ENCODE results near the gene KIF5B. TPM values are rescaled to one million over a fixed set of nuclear protein-coding genes. Genes with fewer than 3 reads are reported as not detected.
"Not testable (repeated sequence)": the region's sequence is repeated elsewhere in the genome, so short reads cannot be mapped to it uniquely, and the experiment has no call there.

Gene KIF5B
- total RNA-seq, 4 donors from 2014 or later: 118 to 162 (median 144) TPM

DNA sequence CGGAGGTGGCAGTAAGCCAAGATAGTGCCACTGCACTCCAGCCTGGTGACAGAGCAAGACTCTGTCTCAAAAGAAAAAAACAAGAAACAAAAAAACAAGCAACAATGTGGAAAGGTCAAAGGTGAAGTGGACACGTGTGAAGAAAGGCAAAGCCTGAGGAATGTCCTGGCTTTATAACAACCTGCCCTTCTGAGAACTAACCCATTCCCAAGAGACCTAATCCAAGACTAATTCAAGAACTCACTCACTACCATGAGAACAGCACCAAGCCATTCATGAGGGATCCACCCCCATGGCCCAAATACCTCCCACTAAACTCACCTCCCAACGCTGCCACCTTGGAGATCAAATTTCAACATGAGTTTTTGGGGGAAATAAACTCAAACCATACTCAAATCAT, 47.5 kb upstream of the KIF5B start:
- WGBS, 2 donors: 47 to 59% methylated on average over 3 of the region's 3 CpGs
- Histone ChIP-seq H3K36me3 (no peaks in the 10 kb centered on the region), H3K27ac (no peak overlapping the region), H3K4me1 (peaks cover 0 to 14% (median 2%) of the 10 kb centered on the region in 4 donors), H3K4me3 (no peak overlapping the region), H3K9me3 (peaks cover 0 to 7% (median 0%) of the 10 kb centered on the region in 4 donors), H3K27me3 (no peaks in the 10 kb centered on the region)
- TF ChIP-seq, protein P1, sequence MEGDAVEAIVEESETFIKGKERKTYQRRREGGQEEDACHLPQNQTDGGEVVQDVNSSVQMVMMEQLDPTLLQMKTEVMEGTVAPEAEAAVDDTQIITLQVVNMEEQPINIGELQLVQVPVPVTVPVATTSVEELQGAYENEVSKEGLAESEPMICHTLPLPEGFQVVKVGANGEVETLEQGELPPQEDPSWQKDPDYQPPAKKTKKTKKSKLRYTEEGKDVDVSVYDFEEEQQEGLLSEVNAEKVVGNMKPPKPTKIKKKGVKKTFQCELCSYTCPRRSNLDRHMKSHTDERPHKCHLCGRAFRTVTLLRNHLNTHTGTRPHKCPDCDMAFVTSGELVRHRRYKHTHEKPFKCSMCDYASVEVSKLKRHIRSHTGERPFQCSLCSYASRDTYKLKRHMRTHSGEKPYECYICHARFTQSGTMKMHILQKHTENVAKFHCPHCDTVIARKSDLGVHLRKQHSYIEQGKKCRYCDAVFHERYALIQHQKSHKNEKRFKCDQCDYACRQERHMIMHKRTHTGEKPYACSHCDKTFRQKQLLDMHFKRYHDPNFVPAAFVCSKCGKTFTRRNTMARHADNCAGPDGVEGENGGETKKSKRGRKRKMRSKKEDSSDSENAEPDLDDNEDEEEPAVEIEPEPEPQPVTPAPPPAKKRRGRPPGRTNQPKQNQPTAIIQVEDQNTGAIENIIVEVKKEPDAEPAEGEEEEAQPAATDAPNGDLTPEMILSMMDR (IDR thresholded peaks at IDR 0.05): no peak
- no peak for TF ChIP-seq EP300 (IDR thresholded peaks at IDR 0.05)
- DNase-seq (ENCODE audit: low spot score in 2 of 2): no peak

DNA sequence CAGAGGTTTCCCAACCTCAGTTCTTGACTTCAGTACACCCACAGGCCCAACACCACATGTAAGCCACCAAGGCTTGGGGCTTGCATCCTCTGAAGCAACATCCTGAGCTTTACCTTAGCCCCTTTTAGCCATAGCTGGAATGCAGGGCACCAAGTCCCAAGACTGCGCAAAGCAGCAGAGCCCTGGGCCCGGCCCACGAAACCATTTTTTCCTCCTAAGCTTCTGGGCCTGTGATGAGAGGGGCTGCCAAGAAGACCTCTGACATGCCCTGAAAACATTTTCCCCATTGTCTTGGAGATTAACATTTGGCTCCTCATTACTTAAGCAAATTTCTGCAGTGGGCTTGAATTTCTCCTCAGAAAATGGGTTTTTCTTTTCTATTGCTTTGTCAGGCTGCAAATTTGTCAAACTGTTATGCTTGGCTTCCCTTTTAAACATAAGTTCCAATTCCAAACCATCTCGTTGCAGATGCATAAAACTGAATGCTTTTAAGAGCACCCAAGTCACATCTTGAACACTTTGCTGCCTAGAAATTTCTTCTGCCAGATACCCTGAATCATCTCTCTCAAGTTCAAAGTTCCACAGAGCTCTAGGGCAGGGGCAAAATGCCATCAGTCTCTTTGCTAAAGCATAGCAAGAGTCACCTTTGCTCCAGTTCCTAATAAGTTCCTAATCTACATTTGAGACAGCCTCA, 42.5 kb upstream of the KIF5B start:
- peaks cover 0 to 11% (median 0%) of the 10 kb centered on the region in 4 donors for H3K9me3 ChIP-seq
- not testable (repeated sequence) for H3K4me3 ChIP-seq; DNase-seq (ENCODE audit: low spot score in 2 of 2); H3K36me3 ChIP-seq; H3K27ac ChIP-seq; H3K27me3 ChIP-seq; H3K4me1 ChIP-seq
- WGBS, 2 donors: 60 to 63% methylated on average over 4 of the region's 4 CpGs

DNA sequence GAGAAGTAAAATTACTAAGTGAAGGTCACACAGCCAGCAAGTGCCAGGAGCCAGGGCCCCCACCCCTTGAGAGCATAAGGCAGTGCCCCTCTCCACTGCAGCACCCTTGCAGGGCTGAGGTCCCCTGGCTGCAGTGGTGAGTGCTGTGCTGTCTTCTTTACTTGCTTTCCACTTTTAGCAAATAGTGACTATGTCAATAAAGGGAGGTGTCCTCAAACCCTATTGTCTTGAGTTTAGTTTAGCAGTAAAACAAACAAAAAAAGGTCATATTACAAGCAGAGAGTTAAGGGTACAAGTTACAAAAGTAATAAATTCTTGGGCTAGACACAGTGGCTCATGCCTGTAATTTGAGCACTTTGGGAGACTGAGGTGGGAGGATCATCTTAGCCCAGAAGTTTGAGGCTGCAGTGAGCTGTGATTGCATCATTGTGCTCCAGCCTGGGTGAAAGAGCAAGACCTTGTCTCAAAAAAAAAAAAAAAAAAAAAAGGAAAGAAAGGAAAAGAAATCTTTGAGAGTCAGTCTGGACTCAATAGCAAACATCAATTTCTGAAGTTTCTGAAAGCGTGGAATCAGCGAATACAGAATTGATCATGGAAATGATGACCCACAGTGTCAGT, 39.0 kb upstream of the KIF5B start:
- no peaks in the 10 kb centered on the region for H3K27me3 ChIP-seq
- H3K27ac ChIP-seq: no peak overlapping the region
- no peak for DNase-seq (ENCODE audit: low spot score in 2 of 2)
- no peaks in the 10 kb centered on the region for H3K36me3 ChIP-seq
- no peak overlapping the region for H3K4me3 ChIP-seq
- H3K9me3 ChIP-seq: peaks cover 0 to 11% (median 0%) of the 10 kb centered on the region in 4 donors
- no peaks in the 10 kb centered on the region for H3K4me1 ChIP-seq
- TF ChIP-seq POLR2A (IDR thresholded peaks at IDR 0.05) (no peak), EP300 (IDR thresholded peaks at IDR 0.05) (no peak)
- TF ChIP-seq, protein P1 (IDR thresholded peaks at IDR 0.05): no peak
- WGBS, 2 donors: 96 to 100% methylated on average over 2 of the region's 2 CpGs

DNA sequence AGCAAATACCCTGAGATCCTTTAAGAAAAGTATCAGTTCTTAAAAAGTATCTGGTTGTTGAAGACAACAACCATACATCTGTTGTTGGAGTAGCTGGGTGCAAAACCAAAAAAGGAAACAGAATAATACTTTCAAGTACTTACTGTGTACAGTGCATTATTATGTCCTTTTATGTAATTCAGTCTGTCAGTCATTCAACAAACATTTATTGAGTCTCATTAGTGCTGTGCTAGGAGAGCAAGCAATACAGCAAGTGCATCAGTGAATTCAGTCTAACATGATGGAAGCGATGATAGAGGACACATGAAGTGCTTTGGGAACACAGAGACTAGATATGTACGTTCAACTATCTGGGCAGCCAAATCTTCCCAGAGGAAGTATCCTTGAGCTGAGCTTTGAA, 37.4 kb upstream of the KIF5B start:
- no peak for DNase-seq (ENCODE audit: low spot score in 2 of 2)
- no peaks in the 10 kb centered on the region for H3K36me3 ChIP-seq
- TF ChIP-seq, protein P1 (IDR thresholded peaks at IDR 0.05): no peak
- TF ChIP-seq POLR2A (IDR thresholded peaks at IDR 0.05): no peak
- TF ChIP-seq EP300 (IDR thresholded peaks at IDR 0.05): no peak
- no peaks in the 10 kb centered on the region for H3K4me1 ChIP-seq
- H3K9me3 ChIP-seq: peaks cover 0 to 3% (median 0%) of the 10 kb centered on the region in 4 donors
- H3K4me3 ChIP-seq: no peak overlapping the region
- H3K27ac ChIP-seq: no peak overlapping the region
- WGBS, 2 donors: 93 to 97% methylated on average over 2 of the region's 2 CpGs
- no peaks in the 10 kb centered on the region for H3K27me3 ChIP-seq

DNA sequence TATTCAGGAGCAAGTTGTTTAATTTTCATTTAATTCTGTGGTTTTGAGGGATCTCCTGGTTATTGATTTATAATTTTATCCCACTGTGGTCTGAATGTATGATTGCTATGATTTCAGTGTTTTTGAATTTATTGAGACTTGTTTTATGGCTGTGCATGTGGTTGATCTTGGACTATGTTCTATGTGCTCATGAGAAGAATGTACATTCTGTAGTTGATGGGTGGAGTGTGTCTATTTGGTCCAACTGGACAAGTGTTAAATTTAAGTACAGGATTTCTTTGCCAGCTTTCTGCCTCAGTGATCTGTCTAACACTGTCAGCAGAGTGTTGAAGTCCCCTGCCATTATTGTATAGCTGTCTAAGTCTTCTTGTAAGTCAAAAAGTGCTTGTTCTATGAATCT, 34.8 kb upstream of the KIF5B start:
- TF ChIP-seq POLR2A (IDR thresholded peaks at IDR 0.05): no peak
- TF ChIP-seq EP300 (IDR thresholded peaks at IDR 0.05): no peak
- TF ChIP-seq, protein P1 (IDR thresholded peaks at IDR 0.05): no peak
- no peak overlapping the region for H3K4me3 ChIP-seq
- no peak for DNase-seq (ENCODE audit: low spot score in 2 of 2)
- H3K36me3 ChIP-seq: no peaks in the 10 kb centered on the region
- H3K27me3 ChIP-seq: no peaks in the 10 kb centered on the region
- no peaks in the 10 kb centered on the region for H3K4me1 ChIP-seq
- no peaks in the 10 kb centered on the region for H3K9me3 ChIP-seq
- H3K27ac ChIP-seq: no peak overlapping the region
